ENCODE data around the gene MAP3K8. TPM values are rescaled to one million over a fixed set of nuclear protein-coding genes. Genes with fewer than 3 reads are reported as not detected.
A peak's percentile ranks its signal among the peaks of the same experiment; 100 is the strongest.

Gene MAP3K8
- total and polyA plus RNA-seq, 7 donors, result 2.4 to 8.3 (median 4.4) TPM

DNA sequence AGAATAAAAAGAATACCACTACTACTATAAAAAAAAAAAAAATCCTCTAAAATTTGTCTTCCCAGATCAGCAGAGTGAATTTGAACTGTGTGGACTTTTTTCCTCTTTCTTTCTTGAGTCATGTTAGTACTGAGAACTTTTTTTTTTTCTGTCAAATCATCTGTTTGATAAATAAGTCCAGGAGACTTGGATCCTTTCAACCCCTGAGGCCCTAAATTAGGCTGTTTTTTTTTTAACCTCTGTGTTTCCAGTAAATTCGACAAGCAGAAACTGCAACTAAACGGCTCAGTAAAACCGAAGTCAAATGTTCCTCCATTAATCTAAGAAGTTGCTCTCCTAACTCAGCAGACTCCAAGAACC is 2.7 kb downstream of the MAP3K8 start:
- 38 to 54% (median 50%) methylated on average over 3 of the region's 3 CpGs for WGBS, 3 donors
- peak overlapping the region; percentile 93 for H3K4me3 ChIP-seq
- H3K9me3 ChIP-seq, result no peaks in the 10 kb centered on the region
- peak overlapping the region; percentile 90 for H3K27ac ChIP-seq
- TF ChIP-seq, protein P1, sequence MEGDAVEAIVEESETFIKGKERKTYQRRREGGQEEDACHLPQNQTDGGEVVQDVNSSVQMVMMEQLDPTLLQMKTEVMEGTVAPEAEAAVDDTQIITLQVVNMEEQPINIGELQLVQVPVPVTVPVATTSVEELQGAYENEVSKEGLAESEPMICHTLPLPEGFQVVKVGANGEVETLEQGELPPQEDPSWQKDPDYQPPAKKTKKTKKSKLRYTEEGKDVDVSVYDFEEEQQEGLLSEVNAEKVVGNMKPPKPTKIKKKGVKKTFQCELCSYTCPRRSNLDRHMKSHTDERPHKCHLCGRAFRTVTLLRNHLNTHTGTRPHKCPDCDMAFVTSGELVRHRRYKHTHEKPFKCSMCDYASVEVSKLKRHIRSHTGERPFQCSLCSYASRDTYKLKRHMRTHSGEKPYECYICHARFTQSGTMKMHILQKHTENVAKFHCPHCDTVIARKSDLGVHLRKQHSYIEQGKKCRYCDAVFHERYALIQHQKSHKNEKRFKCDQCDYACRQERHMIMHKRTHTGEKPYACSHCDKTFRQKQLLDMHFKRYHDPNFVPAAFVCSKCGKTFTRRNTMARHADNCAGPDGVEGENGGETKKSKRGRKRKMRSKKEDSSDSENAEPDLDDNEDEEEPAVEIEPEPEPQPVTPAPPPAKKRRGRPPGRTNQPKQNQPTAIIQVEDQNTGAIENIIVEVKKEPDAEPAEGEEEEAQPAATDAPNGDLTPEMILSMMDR (IDR thresholded peaks at IDR 0.05), result no peak
- H3K36me3 ChIP-seq (ENCODE audit: insufficient read depth in 1 of 2, low read depth in 1 of 2), result peaks cover 3 to 15% of the 10 kb centered on the region in 2 donors
- H3K4me1 ChIP-seq, result peaks cover 48% of the 10 kb centered on the region
- intact Hi-C loops (cut with DNase I), result loop anchor here in 1 of 2 donors (5.0 kb wide), 1 partner anchor 76 kb away; no protein-coding TSS in a partner anchor
- ATAC-seq, result no peak
- H3K27me3 ChIP-seq (ENCODE audit: insufficient read depth in 3 of 3, low read length in 2 of 3), result no peaks in the 10 kb centered on the region
- no peak for DNase-seq

DNA sequence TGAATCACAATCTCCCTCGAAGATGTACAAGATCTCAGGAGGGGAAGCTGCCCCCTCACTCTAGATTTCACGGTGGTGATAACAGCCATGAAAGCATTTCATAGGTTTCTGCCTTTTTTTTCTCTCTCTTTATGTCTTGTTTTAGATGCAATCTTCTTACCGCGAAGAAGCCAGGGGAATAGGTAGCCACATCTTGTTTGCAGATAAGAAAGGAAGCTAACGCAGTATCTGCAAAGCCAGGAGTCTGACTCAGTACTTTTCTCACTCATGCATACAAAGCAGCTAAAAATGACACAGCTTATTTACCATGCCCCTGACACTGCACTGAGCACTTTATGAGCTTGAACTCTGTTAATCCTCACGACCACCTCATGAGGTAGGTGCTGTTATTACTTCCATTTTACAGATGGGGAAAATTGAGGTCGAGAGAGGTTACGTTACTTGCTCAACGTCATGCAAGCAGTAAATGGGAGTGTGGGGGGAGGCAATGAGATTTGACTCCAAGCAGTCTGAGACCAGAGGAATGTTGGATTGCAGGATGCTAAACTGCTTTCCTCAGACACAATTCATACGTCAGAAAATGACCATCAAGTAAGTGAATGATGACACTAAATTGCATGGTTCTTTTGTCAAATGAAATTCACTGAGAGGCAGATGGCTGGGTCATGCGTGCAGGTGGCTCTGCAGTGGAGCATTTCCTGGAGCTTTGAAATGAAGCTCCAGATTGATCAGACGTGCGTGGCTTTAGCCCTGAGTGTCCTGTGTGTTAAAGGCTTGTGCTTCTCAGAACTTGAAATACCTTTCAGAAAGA is 3.3 kb downstream of the MAP3K8 start:
- Histone ChIP-seq H3K4me1 (peaks cover 53% of the 10 kb centered on the region), H3K9me3 (no peaks in the 10 kb centered on the region), H3K27ac (peak overlapping the region; percentile 90), H3K4me3 (peak overlapping the region; percentile 93), H3K36me3 (ENCODE audit: insufficient read depth in 1 of 2, low read depth in 1 of 2) (peaks cover 3 to 15% of the 10 kb centered on the region in 2 donors), H3K27me3 (ENCODE audit: insufficient read depth in 3 of 3, low read length in 2 of 3) (no peaks in the 10 kb centered on the region)
- ATAC-seq (no peak), DNase-seq (no peak)
- WGBS, 3 donors, result 34 to 57% (median 42%) methylated on average over 13 of the region's 13 CpGs
- intact Hi-C loops (cut with DNase I), result loop anchor here in 1 of 2 donors (5.0 kb wide), 1 partner anchor 75 kb away; no protein-coding TSS in a partner anchor
- TF ChIP-seq, protein P1 (IDR thresholded peaks at IDR 0.05), result no peak

DNA sequence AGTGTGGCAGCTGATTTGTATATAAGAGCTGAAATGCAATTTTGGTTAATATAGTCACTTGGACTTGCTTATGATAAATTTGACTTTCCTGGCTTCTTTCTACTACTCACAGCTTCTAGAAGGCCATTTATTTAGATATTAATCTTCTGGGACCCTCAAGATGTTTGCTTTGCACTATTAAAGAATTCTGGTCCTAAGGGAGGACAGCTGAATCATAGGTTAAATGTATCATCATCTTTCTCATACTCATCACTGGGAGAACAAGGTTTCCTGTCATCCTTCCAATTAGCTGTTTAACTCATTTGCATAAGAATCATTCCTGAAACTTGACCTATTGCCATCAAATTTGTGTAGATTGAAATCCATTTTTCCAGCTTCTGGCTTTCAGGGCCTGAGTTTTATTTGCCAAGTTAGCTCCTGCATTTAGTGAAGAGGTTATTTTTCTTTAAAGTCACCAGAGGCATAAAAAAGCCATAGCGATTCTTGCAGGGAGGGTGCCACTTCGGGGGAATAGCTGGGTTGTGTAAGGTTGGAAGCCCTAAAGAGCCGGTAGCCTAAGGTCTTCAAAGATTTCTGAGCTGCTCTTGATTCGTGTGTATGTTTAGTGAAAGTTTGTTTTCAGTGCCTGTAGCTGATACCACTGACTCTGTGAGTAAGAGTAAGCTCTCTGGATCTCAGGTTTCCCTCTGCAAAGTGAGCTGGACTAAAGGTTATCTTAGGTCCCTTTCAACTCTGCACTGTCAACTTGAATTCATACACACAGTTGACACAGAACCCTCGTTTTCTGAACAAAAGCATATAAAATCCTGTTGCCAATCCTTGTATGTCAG is 4.3 kb downstream of the MAP3K8 start:
- ATAC-seq, result peak in 3 of 4 donors; percentile 34 to 50 (median 39)
- Histone ChIP-seq H3K4me3 (peak overlapping the region; percentile 93), H3K27ac (peak overlapping the region; percentile 90), H3K36me3 (ENCODE audit: insufficient read depth in 1 of 2, low read depth in 1 of 2) (peaks cover 3 to 15% of the 10 kb centered on the region in 2 donors), H3K4me1 (peaks cover 59% of the 10 kb centered on the region), H3K27me3 (ENCODE audit: insufficient read depth in 3 of 3, low read length in 2 of 3) (no peaks in the 10 kb centered on the region), H3K9me3 (no peaks in the 10 kb centered on the region)
- WGBS, 3 donors, result 17 to 22% (median 18%) methylated on average over 5 of the region's 5 CpGs
- intact Hi-C loops (cut with DNase I), result loop anchor here in 1 of 2 donors (5.0 kb wide), 1 partner anchor 74 kb away; no protein-coding TSS in a partner anchor
- no peak for DNase-seq
- TF ChIP-seq, protein P1 (IDR thresholded peaks at IDR 0.05), result no peak

DNA sequence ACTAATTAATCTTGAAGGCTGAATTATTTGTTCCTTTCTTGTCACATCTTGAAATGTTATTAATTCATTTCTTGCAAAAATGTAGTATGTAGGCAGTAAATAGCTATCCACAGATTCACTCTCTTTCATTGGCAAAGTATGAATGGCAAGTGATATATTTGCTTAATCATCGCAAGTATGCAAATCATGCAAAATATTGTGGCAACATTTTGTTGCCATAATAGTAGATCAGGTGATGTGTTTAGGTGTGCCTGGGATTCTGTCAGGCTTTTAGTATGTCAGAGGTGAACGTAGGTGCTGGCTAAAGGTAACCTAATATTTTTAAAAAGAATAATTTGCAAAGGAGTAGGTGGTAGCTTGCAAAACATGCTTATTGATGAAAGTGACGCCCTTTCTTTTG is 5.9 kb downstream of the MAP3K8 start:
- H3K4me1 ChIP-seq, result peaks cover 67% of the 10 kb centered on the region
- 69 to 74% (median 73%) methylated on average over 3 of the region's 3 CpGs for WGBS, 3 donors
- intact Hi-C loops (cut with DNase I), result loop anchor here in 1 of 2 donors (5.0 kb wide), 1 partner anchor 72 kb away; no protein-coding TSS in a partner anchor

More for the DNA sequence above, 5.9 kb downstream of the MAP3K8 start:
- Histone ChIP-seq H3K27ac (peak overlapping the region; percentile 32), H3K4me3 (peak overlapping the region; percentile 1), H3K36me3 (ENCODE audit: insufficient read depth in 1 of 2, low read depth in 1 of 2) (peaks cover 3 to 15% of the 10 kb centered on the region in 2 donors), H3K9me3 (no peaks in the 10 kb centered on the region), H3K27me3 (ENCODE audit: insufficient read depth in 3 of 3, low read length in 2 of 3) (no peaks in the 10 kb centered on the region)
- TF ChIP-seq, protein P1 (IDR thresholded peaks at IDR 0.05), result no peak
- ATAC-seq (no peak), DNase-seq (no peak)

All from psoas muscle (tissue), 8 donors.